ENCODE measurements around the gene RAD51B. TPM values are rescaled to one million over a fixed set of nuclear protein-coding genes. Genes with fewer than 3 reads are reported as not detected.

Gene RAD51B
- total and polyA plus RNA-seq, 2 of the 13 experiments (the other 11 are each of a cell fraction or from before 2014, with no cell fraction given) = 7.0 to 9.5 TPM

DNA sequence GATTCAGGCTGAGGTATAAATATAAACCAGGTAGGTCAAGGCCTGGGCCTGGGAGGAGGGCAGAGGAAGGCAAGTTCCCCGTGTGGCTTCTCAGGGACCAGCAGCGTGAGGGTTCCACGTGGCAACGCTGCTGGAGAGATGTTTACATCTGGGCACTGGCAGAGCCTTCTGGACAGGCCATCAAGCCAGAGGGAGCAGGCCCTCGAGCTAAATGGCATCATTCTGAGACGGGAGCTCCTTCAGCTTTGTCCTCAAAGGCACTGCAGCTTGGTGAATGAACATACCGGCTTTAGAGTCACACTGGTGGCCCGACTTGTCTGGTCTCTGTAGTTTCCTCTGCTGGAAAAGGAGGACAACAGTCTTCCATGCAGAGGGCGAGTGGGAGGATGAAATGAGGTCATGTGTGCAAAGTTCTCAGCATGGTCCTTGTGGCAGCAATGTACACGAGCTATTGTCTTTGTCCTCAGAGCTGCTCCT, 742.0 kb downstream of the RAD51B start (continued):
- TF ChIP-seq, protein P1, sequence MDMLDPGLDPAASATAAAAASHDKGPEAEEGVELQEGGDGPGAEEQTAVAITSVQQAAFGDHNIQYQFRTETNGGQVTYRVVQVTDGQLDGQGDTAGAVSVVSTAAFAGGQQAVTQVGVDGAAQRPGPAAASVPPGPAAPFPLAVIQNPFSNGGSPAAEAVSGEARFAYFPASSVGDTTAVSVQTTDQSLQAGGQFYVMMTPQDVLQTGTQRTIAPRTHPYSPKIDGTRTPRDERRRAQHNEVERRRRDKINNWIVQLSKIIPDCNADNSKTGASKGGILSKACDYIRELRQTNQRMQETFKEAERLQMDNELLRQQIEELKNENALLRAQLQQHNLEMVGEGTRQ (IDR thresholded peaks at IDR 0.05; ENCODE audit: low read depth, low read length) = no peak
- TF ChIP-seq, protein P1 (CRISPR knock-in tag; IDR thresholded peaks at IDR 0.05; ENCODE audit: borderline replicate concordance) = peak; percentile 62
- TF ChIP-seq NFYB (CRISPR knock-in tag; IDR thresholded peaks at IDR 0.05) (0 out of 2 replicates have a peak, but pooled peaks have one; percentile 13), ZSCAN12 (CRISPR knock-in tag; IDR thresholded peaks at IDR 0.05) (no peak), ZNF510 (CRISPR knock-in tag; IDR thresholded peaks at IDR 0.05; ENCODE audit: low read depth) (no peak), ZNF790 (CRISPR knock-in tag; IDR thresholded peaks at IDR 0.05; ENCODE audit: borderline replicate concordance) (peak; percentile 56; the same call in 1 of the 2 replicates), TCF7 (IDR thresholded peaks at IDR 0.05; ENCODE audit: low read depth) (no peak), POLR2AphosphoS5 (IDR thresholded peaks at IDR 0.05; ENCODE audit: low read depth, low read length) (peak; percentile 28; the same call in 1 of the 2 replicates), HNF4A (CRISPR knock-in tag; IDR thresholded peaks at IDR 0.05) (peak; percentile 76), POLR2G (IDR thresholded peaks at IDR 0.05; ENCODE audit: low read depth, low read length) (peak; percentile 54), ZSCAN9 (CRISPR knock-in tag; IDR thresholded peaks at IDR 0.05; ENCODE audit: borderline replicate concordance) (no peak), MIXL1 (CRISPR knock-in tag; IDR thresholded peaks at IDR 0.05) (0 out of 2 replicates have a peak, but pooled peaks have one; percentile 17)
- TF ChIP-seq, protein P2, sequence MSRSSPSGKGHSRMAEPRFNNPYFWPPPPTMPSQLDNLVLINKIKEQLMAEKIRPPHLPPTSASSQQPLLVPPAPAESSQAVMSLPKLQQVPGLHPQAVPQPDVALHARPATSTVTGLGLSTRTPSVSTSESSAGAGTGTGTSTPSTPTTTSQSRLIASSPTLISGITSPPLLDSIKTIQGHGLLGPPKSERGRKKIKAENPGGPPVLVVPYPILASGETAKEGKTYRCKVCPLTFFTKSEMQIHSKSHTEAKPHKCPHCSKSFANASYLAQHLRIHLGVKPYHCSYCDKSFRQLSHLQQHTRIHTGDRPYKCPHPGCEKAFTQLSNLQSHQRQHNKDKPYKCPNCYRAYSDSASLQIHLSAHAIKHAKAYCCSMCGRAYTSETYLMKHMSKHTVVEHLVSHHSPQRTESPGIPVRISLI (CRISPR knock-in tag; IDR thresholded peaks at IDR 0.05; ENCODE audit: borderline replicate concordance) = no peak
- TF ChIP-seq, protein P3, sequence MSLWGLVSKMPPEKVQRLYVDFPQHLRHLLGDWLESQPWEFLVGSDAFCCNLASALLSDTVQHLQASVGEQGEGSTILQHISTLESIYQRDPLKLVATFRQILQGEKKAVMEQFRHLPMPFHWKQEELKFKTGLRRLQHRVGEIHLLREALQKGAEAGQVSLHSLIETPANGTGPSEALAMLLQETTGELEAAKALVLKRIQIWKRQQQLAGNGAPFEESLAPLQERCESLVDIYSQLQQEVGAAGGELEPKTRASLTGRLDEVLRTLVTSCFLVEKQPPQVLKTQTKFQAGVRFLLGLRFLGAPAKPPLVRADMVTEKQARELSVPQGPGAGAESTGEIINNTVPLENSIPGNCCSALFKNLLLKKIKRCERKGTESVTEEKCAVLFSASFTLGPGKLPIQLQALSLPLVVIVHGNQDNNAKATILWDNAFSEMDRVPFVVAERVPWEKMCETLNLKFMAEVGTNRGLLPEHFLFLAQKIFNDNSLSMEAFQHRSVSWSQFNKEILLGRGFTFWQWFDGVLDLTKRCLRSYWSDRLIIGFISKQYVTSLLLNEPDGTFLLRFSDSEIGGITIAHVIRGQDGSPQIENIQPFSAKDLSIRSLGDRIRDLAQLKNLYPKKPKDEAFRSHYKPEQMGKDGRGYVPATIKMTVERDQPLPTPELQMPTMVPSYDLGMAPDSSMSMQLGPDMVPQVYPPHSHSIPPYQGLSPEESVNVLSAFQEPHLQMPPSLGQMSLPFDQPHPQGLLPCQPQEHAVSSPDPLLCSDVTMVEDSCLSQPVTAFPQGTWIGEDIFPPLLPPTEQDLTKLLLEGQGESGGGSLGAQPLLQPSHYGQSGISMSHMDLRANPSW (CRISPR knock-in tag; IDR thresholded peaks at IDR 0.05; ENCODE audit: borderline replicate concordance) = no peak
- TF ChIP-seq, protein P4, sequence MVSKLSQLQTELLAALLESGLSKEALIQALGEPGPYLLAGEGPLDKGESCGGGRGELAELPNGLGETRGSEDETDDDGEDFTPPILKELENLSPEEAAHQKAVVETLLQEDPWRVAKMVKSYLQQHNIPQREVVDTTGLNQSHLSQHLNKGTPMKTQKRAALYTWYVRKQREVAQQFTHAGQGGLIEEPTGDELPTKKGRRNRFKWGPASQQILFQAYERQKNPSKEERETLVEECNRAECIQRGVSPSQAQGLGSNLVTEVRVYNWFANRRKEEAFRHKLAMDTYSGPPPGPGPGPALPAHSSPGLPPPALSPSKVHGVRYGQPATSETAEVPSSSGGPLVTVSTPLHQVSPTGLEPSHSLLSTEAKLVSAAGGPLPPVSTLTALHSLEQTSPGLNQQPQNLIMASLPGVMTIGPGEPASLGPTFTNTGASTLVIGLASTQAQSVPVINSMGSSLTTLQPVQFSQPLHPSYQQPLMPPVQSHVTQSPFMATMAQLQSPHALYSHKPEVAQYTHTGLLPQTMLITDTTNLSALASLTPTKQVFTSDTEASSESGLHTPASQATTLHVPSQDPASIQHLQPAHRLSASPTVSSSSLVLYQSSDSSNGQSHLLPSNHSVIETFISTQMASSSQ (IDR thresholded peaks at IDR 0.05; ENCODE audit: low read depth) = no peak
- TF ChIP-seq, protein P4 (CRISPR knock-in tag; IDR thresholded peaks at IDR 0.05; ENCODE audit: borderline replicate concordance) = no peak
- TF ChIP-seq, protein P5, sequence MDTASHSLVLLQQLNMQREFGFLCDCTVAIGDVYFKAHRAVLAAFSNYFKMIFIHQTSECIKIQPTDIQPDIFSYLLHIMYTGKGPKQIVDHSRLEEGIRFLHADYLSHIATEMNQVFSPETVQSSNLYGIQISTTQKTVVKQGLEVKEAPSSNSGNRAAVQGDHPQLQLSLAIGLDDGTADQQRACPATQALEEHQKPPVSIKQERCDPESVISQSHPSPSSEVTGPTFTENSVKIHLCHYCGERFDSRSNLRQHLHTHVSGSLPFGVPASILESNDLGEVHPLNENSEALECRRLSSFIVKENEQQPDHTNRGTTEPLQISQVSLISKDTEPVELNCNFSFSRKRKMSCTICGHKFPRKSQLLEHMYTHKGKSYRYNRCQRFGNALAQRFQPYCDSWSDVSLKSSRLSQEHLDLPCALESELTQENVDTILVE (CRISPR knock-in tag; IDR thresholded peaks at IDR 0.05) = peak; percentile 39; the same call in 1 of the 2 replicates
- TF ChIP-seq, protein P6, sequence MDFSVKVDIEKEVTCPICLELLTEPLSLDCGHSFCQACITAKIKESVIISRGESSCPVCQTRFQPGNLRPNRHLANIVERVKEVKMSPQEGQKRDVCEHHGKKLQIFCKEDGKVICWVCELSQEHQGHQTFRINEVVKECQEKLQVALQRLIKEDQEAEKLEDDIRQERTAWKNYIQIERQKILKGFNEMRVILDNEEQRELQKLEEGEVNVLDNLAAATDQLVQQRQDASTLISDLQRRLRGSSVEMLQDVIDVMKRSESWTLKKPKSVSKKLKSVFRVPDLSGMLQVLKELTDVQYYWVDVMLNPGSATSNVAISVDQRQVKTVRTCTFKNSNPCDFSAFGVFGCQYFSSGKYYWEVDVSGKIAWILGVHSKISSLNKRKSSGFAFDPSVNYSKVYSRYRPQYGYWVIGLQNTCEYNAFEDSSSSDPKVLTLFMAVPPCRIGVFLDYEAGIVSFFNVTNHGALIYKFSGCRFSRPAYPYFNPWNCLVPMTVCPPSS (IDR thresholded peaks at IDR 0.05) = no peak

Measured in HepG2 (cell line).